HG03280 (cell line): ENCODE data around the gene FIBCD1.
"Not testable (repeated sequence)": the region's sequence is repeated elsewhere in the genome, so short reads cannot be mapped to it uniquely, and the experiment has no call there.

Experiments used
- ATAC-seq: cut with Tn5 transposase; IDR thresholded peaks from one replicate; pipeline ENCODE4 v1.9.1; 2021; ENCODE audit warnings: mild to moderate bottlenecking, moderate library complexity; ENCODE audit not compliant: unreplicated experiment

The FIBCD1 gene

GRCh38 chr9:130955947-130956621 is 17.0 kb upstream of the FIBCD1 start:
- ATAC-seq: no peak

GRCh38 chr9:130954925-130955324 is 15.9 kb upstream of the FIBCD1 start:
- not testable (repeated sequence) for ATAC-seq

GRCh38 chr9:130954317-130954716 is 15.3 kb upstream of the FIBCD1 start:
- no peak for ATAC-seq

GRCh38 chr9:130952065-130952762 is 13.2 kb upstream of the FIBCD1 start:
- no peak for ATAC-seq

GRCh38 chr9:130950039-130950311 is 10.9 kb upstream of the FIBCD1 start:
- ATAC-seq: no peak

- no peak for ATAC-seq
Measured at GRCh38 chr9:130949188-130950038, 10.4 kb upstream of the FIBCD1 start.

- ATAC-seq: no peak
Measured at GRCh38 chr9:130948266-130948665, 9.2 kb upstream of the FIBCD1 start.

GRCh38 chr9:130947618-130948140 is 8.6 kb upstream of the FIBCD1 start:
- no peak for ATAC-seq

GRCh38 chr9:130946766-130947617 is 7.9 kb upstream of the FIBCD1 start:
- ATAC-seq: no peak

GRCh38 chr9:130945173-130945572 is 6.1 kb upstream of the FIBCD1 start:
- ATAC-seq: no peak

GRCh38 chr9:130944510-130945058 is 5.5 kb upstream of the FIBCD1 start:
- ATAC-seq: no peak

GRCh38 chr9:130943777-130944176 is 4.7 kb upstream of the FIBCD1 start:
- ATAC-seq: no peak

GRCh38 chr9:130943221-130943620 is 4.2 kb upstream of the FIBCD1 start:
- ATAC-seq: no peak

GRCh38 chr9:130942679-130943078 is 3.6 kb upstream of the FIBCD1 start:
- ATAC-seq: no peak

- no peak for ATAC-seq
Measured at GRCh38 chr9:130942084-130942483, 3.0 kb upstream of the FIBCD1 start.

GRCh38 chr9:130940693-130941576 is 1.9 kb upstream of the FIBCD1 start:
- ATAC-seq: peak; percentile 46

- ATAC-seq: no peak
Measured at GRCh38 chr9:130940027-130940549, 1.0 kb upstream of the FIBCD1 start.

- no peak for ATAC-seq
Measured at GRCh38 chr9:130939405-130940026, 469 bp upstream of the FIBCD1 start.

GRCh38 chr9:130938184-130938651 is 829 bp downstream of the FIBCD1 start:
- ATAC-seq: no peak
